SHP77 (cell line): ENCODE results near the gene NPIPA2.
"Not testable (repeated sequence)": the region's sequence is repeated elsewhere in the genome, so short reads cannot be mapped to it uniquely, and the experiment has no call there.

Experiments used
- DNase-seq, 2 experiments: peaks; one replicate each; lab custom pipeline; 2025; lab: John Stamatoyannopoulos, UW

Gene NPIPA2

GRCh38 chr16:14742273-14743128, at the start of gene NPIPA2:
TSS of gene NPIPA2 (plus strand) at chr16:14742533. CDS start at chr16:14748066, 5,533 bp downstream.
- DNase-seq = not testable (repeated sequence)

GRCh38 chr16:14694129-14694528, 48.2 kb upstream of the NPIPA2 start, which contains the start of gene PLA2G10:
TSS of gene PLA2G10 (minus strand) at chr16:14694308. CDS start at chr16:14694229, 79 bp downstream.
- not testable (repeated sequence) for DNase-seq

GRCh38 chr16:14701859-14702258, 40.5 kb upstream of the NPIPA2 start:
- not testable (repeated sequence) for DNase-seq

- DNase-seq = not testable (repeated sequence)
Measured at GRCh38 chr16:14702672-14703071, 39.7 kb upstream of the NPIPA2 start.

- DNase-seq = not testable (repeated sequence)
Measured at GRCh38 chr16:14703156-14704011, 38.9 kb upstream of the NPIPA2 start, which contains the start of gene NPIPA3. TSS of gene NPIPA3 (plus strand) at chr16:14703411. CDS start at chr16:14708944, 5,533 bp downstream.

- not testable (repeated sequence) for DNase-seq
Measured at GRCh38 chr16:14733233-14733632, 9.1 kb upstream of the NPIPA2 start.

- not testable (repeated sequence) for DNase-seq
Measured at GRCh38 chr16:14740832-14741385, 1.4 kb upstream of the NPIPA2 start.

- not testable (repeated sequence) for DNase-seq
Measured at GRCh38 chr16:14741794-14742193, 539 bp upstream of the NPIPA2 start.

GRCh38 chr16:14773654-14774053, 31.3 kb downstream of the NPIPA2 start:
- not testable (repeated sequence) for DNase-seq

- DNase-seq = not testable (repeated sequence)
Measured at GRCh38 chr16:14775624-14776023, 33.3 kb downstream of the NPIPA2 start.

- DNase-seq = not testable (repeated sequence)
Measured at GRCh38 chr16:14776763-14777162, 34.4 kb downstream of the NPIPA2 start.

GRCh38 chr16:14779368-14779877, 37.1 kb downstream of the NPIPA2 start:
- not testable (repeated sequence) for DNase-seq

- not testable (repeated sequence) for DNase-seq
Measured at GRCh38 chr16:14786180-14786579, 43.8 kb downstream of the NPIPA2 start.

- not testable (repeated sequence) for DNase-seq
Measured at GRCh38 chr16:14789577-14789976, 47.2 kb downstream of the NPIPA2 start.

- DNase-seq = not testable (repeated sequence)
Measured at GRCh38 chr16:14790320-14790956, 48.1 kb downstream of the NPIPA2 start.

- not testable (repeated sequence) for DNase-seq
Measured at GRCh38 chr16:14792914-14793313, 50.6 kb downstream of the NPIPA2 start.

- DNase-seq = not testable (repeated sequence)
Measured at GRCh38 chr16:14797558-14797957, 55.2 kb downstream of the NPIPA2 start.

GRCh38 chr16:14803577-14803976, 61.2 kb downstream of the NPIPA2 start:
- not testable (repeated sequence) for DNase-seq

GRCh38 chr16:14807184-14807678, 64.9 kb downstream of the NPIPA2 start:
- not testable (repeated sequence) for DNase-seq

- DNase-seq = not testable (repeated sequence)
Measured at GRCh38 chr16:14813890-14814289, 71.6 kb downstream of the NPIPA2 start.
